Non-pigmented ciliary epithelial cell (primary cell): ENCODE measurements around the gene CXXC4.
A peak's percentile ranks its signal among the peaks of the same experiment; 100 is the strongest.

Experiments
- DNase-seq: peaks from one replicate; pipeline ENCODE4 v3.0.0-alpha.2; 2010; ENCODE audit warnings: low read depth

Gene CXXC4

DNA sequence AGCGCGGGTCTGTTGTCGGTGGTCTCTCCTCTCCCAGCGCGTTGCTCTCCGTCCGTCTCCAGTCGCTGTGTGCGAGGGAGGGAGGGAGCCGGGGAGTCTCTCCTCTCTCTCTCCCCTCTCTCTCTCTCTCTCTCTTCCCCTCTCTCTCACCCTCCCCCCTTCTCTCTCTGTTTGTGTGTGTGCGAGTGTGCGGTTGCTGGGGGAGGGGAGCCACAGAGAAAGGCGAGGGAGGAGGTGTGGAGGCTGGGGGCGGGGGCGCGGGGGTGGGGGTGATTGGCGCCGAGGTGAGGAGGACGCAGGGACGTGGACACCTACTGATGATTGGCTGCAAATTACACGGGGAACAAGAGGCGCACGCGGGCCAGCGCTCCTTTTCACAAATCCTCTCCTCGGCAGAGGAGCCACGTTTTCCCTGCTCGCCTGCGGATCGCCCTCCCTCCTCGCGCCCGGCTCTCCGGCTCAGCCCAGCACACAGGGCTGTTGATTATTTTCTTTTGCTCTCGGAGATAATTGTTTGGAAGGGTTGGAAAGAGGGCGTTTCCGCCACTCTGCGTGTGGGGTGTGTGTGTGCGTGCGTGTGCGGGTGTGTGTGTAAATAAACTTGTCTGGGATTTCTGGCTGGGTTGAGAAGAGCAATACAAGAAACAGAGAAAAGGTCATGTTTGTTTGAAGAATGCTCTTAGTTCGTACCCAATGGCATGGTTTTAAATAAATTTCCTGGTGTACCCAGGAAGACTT lies at the start of gene CXXC4:
TSS of gene CXXC4 (minus strand) at position 73 of the 738 bp plus-strand sequence. CDS start 3,092 bp downstream, outside the sequence.
- DNase-seq, result peak; percentile 14

DNA sequence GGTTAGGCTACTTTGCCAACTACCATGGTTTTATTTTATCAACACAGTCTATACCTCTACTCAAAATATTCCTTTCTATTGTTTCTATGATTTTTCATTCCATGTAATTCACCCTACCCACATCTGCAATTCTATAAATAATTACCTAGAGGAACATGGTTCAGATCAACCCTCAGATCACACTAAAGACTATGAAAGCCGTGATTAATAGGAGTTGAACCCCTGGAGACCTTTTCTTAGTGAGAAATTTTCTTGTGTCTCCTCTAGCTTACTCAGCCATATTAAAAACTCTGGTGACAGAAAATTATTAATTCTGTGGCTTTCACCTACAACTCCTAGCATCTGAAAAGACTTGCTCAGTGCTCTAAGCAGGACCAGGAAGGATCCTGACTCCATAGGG lies 38.5 kb upstream of the CXXC4 start:
- no peak for DNase-seq

DNA sequence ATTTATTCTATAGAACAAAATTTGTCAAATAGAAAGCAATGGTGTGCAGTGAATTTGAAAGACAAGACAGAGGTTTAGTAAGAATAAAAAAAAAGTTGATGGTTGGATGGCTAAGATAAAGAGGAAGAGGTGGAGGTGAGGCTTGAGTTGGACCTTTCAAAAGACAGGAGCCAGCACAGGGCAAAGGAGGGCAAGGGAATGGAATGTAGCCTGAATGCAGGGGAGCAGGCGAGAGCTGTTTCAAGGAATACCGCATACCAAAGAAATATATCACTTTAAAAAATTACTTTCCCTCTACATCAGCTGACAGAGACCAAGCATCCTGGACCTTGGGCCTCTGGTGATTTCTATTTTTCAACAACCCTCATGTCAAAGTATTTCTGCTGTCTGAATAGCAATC lies 38.0 kb upstream of the CXXC4 start:
- DNase-seq, result no peak

DNA sequence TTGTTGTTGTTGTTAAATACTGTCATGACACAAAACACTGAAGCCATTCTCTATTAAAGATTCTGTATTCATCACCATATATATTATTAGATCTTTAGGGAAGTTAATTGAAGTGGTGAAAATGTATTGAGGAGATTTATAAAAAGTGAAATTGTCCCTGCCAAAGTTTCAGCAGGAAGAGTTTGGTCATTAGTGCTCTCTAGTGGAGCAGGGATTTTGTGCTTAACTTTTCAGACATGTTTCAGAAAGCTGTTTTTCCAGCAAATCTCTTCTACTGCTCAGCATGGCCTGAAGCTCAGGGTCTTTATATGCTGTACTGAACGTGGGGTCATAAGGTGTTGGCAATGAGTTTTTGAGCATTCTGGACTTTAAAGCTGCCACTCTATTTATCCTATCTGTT lies 36.7 kb upstream of the CXXC4 start:
- DNase-seq, result no peak

DNA sequence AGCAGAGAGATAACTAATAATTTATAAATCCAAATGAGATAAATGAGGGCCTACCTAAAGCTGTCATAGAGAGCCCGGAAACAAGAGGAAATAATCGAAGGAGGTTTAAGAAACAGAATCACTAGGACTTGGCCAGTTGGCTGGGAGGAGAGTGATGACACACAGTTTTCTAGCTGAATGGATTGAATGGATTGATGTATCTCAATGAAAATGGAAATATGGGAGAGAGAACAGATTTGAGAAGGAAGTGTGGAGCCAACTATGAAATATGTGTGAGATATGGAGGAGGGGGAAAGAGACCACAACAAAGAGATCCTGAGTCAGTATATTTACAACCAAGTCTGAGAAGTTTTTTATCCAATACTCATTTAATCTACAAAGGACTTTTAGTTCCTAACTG lies 35.7 kb upstream of the CXXC4 start:
- no peak for DNase-seq

- DNase-seq, result peak; percentile 20
These were observed 29.9 kb upstream of the CXXC4 start for GRCh38 chr4:104524591-104524990.

DNA sequence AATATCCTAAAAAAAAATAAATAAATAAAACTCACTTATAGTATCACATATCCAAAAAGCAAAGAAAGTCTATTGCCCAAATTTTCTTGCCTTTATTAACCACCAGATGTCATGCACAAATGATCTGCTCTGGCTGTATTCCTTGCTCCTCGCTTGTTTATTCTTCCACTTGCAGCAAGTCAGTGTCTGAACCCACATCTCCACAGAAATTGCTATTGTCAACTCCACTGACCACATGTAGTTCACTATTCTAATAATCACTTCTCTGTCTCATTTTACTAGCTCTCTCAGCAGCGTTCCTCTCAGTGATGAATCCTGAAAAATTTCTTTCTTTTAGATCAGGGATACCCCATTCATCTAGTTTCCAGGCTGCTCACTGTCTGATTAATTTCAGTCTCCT lies 29.3 kb upstream of the CXXC4 start:
- no peak for DNase-seq

DNA sequence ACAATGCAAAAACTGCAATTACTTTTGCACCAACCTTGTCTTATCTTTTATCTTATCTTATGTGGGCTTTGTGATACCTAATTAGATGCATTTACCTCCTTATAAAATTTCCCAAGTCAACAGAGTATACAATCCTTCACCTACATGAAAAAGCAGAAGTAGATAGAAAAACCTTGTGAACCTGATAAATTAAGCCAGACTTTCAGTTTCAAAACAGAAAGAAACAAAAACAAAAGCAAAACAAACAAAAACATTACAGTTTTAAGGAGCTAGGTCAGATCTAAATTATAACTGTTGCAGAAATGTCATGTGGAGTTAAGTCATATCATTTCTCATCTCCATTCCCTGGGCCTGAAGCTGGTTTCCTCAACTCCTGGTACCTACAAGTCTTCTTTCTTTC lies 24.9 kb upstream of the CXXC4 start:
- no peak for DNase-seq

- no peak for DNase-seq
These were observed 22.2 kb upstream of the CXXC4 start for GRCh38 chr4:104516884-104517283.

GRCh38 chr4:104508224-104508623 lies 13.5 kb upstream of the CXXC4 start:
- DNase-seq, result no peak

- DNase-seq, result no peak
These were observed 12.4 kb upstream of the CXXC4 start for GRCh38 chr4:104507112-104507511.

DNA sequence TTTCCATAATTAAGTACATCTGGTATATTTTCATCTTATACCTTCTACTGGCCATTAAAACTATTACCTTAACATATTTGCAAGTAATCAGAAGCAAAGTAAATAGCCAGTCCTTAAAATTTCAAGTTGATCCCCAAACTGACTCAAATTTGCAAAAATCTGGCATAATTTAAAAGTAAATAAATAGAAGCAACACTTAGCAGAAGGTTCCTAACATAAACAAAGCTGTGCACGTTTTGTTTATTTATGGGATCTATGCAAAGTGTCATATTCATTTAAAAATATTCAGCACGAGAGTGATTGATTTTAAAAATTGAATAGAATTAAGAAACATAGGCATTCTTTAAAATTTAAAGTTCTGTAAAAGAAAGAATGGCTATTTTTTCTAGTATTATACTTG lies 9.8 kb upstream of the CXXC4 start:
- no peak for DNase-seq

GRCh38 chr4:104502471-104502870 lies 7.8 kb upstream of the CXXC4 start:
- DNase-seq, result no peak

DNA sequence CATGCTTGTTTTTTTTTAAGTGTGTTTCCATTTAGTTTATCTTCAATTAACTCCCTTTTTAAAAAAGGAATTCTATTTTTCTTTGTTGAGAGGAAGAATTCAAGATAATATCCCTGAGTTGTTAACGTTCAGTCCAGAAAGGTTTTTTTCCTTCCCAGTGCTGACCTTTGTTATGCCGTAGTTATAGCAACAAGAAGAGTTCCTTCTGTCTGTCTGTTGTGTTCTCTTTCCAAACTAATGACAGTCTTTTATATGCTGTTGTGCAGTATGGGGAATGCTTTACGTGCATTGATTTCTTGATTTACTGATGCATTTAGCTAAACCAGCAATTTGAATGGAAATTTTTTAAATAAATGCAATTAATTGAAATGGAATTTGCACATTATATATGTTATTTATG lies 6.6 kb upstream of the CXXC4 start:
- no peak for DNase-seq

GRCh38 chr4:104500442-104500841 lies 5.7 kb upstream of the CXXC4 start:
- no peak for DNase-seq

- no peak for DNase-seq
These were observed 509 bp downstream of the CXXC4 start for GRCh38 chr4:104494185-104494584.

- DNase-seq, result no peak
These were observed 1.4 kb downstream of the CXXC4 start for GRCh38 chr4:104493081-104493831.

GRCh38 chr4:104492183-104492771 lies 2.4 kb downstream of the CXXC4 start:
- DNase-seq, result no peak

DNA sequence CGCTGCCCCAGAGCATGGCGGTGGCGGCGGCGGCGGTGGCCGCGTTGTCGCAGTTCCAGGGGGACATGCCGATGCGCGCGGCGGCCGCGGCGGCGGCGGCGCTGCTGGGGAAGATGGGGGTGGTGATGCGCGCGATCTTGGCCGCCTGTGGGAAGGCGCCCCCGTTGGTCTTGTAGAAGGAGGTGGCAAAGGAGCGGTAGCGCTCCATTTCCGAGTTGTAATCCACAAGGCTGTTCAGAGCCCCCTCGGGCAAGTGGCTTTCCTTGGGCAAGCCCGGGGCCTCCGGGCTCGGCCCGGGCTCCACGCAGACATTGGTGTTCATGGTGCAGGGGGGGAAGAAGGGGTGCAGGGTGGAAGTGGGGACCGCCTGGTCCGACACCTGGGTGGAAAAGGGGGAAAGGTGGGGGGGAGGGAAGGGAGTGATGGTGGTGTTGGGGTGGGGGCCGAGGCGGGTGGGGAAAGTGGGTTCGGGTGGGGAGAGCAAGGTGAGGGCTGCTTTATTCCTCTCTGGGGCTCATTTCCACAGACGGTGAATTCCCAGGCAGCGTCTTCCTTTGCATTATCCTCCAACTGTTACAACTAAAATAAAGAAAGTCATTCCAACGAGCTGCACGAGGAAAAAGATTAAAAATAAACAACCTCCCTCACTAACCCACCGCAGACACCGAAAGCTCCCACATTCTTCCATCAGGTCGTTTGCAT lies 3.1 kb downstream of the CXXC4 start:
- DNase-seq, result no peak

DNA sequence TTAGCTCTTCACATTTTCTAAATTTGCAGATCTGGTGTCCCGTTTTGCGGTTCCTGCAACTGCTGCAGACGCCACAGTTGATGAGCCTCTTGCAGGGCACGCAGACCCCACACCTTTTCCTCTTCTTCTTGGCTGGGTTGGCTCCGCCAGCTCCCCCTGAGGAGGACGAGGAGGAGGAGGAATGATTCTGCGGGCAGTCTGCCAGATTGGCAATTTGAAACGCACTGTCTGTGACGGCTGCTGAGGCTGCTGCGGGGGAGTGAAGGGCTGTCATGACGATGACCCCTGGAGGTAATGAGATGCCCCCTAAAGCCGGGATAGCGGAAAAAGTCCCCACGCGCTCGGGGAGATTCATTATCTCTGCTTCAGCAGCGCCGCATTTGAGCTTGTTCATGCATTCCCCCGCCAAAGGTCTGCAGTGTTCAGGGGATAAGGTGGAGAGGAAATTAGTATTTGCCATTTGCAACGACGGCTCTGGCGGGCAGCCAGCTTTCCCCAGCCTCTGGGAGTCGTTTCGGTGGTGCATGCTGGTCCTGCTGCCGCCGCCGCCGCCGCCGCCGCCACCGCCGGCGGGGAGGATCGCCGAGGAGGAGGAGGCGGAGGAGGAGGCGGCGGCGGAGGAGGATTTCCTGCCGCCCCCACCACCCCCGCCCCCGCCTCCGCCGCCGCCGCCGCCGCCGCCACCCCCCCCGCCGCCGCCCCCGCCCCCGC lies 3.8 kb downstream of the CXXC4 start:
- no peak for DNase-seq

DNA sequence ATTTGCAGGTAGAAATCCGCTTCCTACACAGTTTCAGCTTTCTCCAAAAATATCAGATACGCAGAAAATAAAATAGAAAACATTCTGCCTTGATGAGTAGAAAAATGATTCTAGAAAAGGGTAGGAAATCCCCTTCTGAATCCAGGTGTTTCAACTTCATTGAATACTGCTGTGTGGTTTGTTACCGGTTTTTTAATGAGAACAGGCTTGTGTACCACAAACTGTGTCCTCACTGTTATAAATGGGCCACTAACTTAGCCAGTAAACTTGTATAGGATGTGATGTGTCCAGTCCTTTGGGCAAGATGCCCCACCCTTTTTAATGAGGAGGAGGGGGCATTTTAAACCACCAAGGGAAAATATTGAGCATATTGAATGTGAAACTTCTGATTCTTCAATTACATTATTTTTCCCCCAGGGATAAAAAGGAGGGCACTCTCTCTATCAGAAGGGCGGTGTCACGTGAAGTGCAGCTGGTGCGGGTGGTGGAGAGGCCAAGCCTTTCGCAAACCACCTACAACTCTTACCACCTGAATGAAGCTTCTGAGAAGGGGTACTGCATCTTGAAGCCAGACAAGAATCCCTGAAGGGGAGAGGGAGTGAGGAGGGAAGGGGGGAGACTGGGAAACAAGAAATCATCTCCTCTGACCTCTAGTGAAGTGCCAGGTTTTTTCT lies 4.5 kb downstream of the CXXC4 start:
- no peak for DNase-seq

- DNase-seq, result no peak
These were observed 5.0 kb downstream of the CXXC4 start for GRCh38 chr4:104489731-104490095.
